GM12878 (cell line): ENCODE measurements around the gene SLC16A10. TPM values are rescaled to one million over a fixed set of nuclear protein-coding genes. Genes with fewer than 3 reads are reported as not detected.

Experiments
- ATAC-seq: fragments of 200-7000 bp; cut with Tn5 transposase; 3 replicates; pipeline ENCODE4 v1.9.1; 2020; ENCODE audit warnings: mild to moderate bottlenecking, moderate library complexity
- BruUV-seq: library from RNA; stranded (reverse); fragments of 400-500 nt; replicated peaks from 2 replicates; lab custom pipeline; 2021; lab: Mats Ljungman, UMichigan
- CTCF ChIA-PET: fragments of 300-600 bp; sonication (Branson Sonifier 250); formaldehyde crosslinking; extraction: SDS; loops from one replicate; lab custom pipeline; 2021; ENCODE audit warnings: inconsistent platforms; lab: Yijun Ruan, JAX
- POLR2A ChIA-PET: fragments of 350-600 bp; formaldehyde crosslinking; extraction: SDS; loops from one replicate; lab custom pipeline; 2021; ENCODE audit warnings: inconsistent platforms; lab: Charles Lee
- RAD21 ChIA-PET: fragments of 300-600 bp; sonication (Branson Sonifier 250); formaldehyde crosslinking; loops from one replicate; lab custom pipeline; 2023; ENCODE audit warnings: antibody characterized with exemption; ENCODE audit not compliant: unreplicated experiment; lab: Charles Lee
- SMC1A ChIA-PET: fragments of 300-600 bp; sonication (Branson Sonifier 250); formaldehyde crosslinking; loops from one replicate; lab custom pipeline; 2023; ENCODE audit not compliant: unreplicated experiment, uncharacterized antibody; lab: Charles Lee
- DNase-seq: peaks from one replicate; pipeline ENCODE4 v3.0.0-alpha.2; 2011; ENCODE audit warnings: low read depth, low spot score
- FAIRE-seq: peaks from 3 replicates; lab custom pipeline; 2011; peaks lifted over from hg19 to GRCh38; lab: Jason Lieb, UNC
- H2AFZ ChIP-seq: 2 replicates; pipeline ENCODE4 v1.6.0; 2011; ENCODE audit warnings: low read depth, low read length, control low read depth; ENCODE audit not compliant: control insufficient read depth
- H3K27ac ChIP-seq: 2 replicates; pipeline ENCODE4 v1.5.1; 2011; ENCODE audit warnings: control low read depth; ENCODE audit not compliant: control insufficient read depth, insufficient read depth
- H3K27me3 ChIP-seq, 2 experiments: replicated peaks in 1 of 2; 2 replicates each; pipeline versions ENCODE4 v1.6.0 to v1.6.1; 2011; ENCODE audit warnings: low read length in 1 of 2; ENCODE audit not compliant: control insufficient read depth in 2 of 2, insufficient read depth in 2 of 2
- H3K36me3 ChIP-seq, 2 experiments: 2 replicates each; pipeline ENCODE4 v1.5.1; 2011; ENCODE audit warnings: low read length in 1 of 2; ENCODE audit not compliant: control insufficient read depth in 2 of 2, insufficient read depth in 2 of 2
- H3K4me1 ChIP-seq: 2 replicates; pipeline ENCODE4 v1.6.1; 2011; ENCODE audit warnings: mild to moderate bottlenecking, low read length, moderate library complexity, mixed read lengths; ENCODE audit not compliant: control insufficient read depth, insufficient read depth
- H3K4me2 ChIP-seq: 2 replicates; pipeline ENCODE4 v1.6.0; 2011; ENCODE audit warnings: control low read depth; ENCODE audit not compliant: control insufficient read depth, insufficient read depth
- H3K4me3 ChIP-seq: fragments of 200-600 bp; sonication (generic); 2 replicates; pipeline ENCODE4 v1.5.1; 2016
- H3K79me2 ChIP-seq: 2 replicates; pipeline ENCODE4 v1.6.0; 2011; ENCODE audit warnings: low read length; ENCODE audit not compliant: control insufficient read depth, insufficient read depth
- H3K9ac ChIP-seq: 2 replicates; pipeline ENCODE4 v1.8.0; 2011; ENCODE audit warnings: low read length, control low read depth, mixed read lengths; ENCODE audit not compliant: control insufficient read depth, insufficient read depth
- H3K9me3 ChIP-seq: replicated peaks from 3 replicates; pipeline ENCODE4 v1.5.1; 2011; ENCODE audit warnings: mild to moderate bottlenecking, low read length; ENCODE audit not compliant: control insufficient read depth, insufficient read depth
- H4K20me1 ChIP-seq: 2 replicates; pipeline ENCODE4 v1.6.0; 2011; ENCODE audit not compliant: control insufficient read depth, insufficient read depth
- RB1 ChIP-seq: fragments of 450-650 bp; formaldehyde crosslinking; IDR thresholded peaks from 2 replicates; pipeline ENCODE4 v1.6.1; 2017; ENCODE audit warnings: mild to moderate bottlenecking, borderline replicate concordance
- RELA ChIP-seq: fragments of 450-650 bp; IDR thresholded peaks from 2 replicates; pipeline ENCODE4 v1.8.0; 2014; ENCODE audit warnings: borderline replicate concordance; ENCODE audit not compliant: partially characterized antibody
- SIX5 ChIP-seq: IDR thresholded peaks from 2 replicates; pipeline ENCODE4 v1.6.1; 2011; ENCODE audit warnings: mild to moderate bottlenecking, low read depth, low read length, moderate library complexity; ENCODE audit not compliant: severe bottlenecking
- SREBF1 ChIP-seq: IDR thresholded peaks from 2 replicates; pipeline ENCODE4 v1.6.1; 2012; ENCODE audit warnings: mild to moderate bottlenecking, low read length
- SREBF2 ChIP-seq: IDR thresholded peaks from 2 replicates; pipeline ENCODE4 v1.6.1; 2012; ENCODE audit warnings: mild to moderate bottlenecking, low read length
- WGBS: methylation state at CpG from one replicate; pipeline ENCODE4 v1.1.6; 2016; ENCODE audit warnings: low lambda C conversion rate; ENCODE audit not compliant: insufficient replicate concordance, insufficient coverage; ENCODE audit errors: missing lambda C conversion rate; 5-methylcytosine and 5-hydroxymethylcytosine counted together
- in situ Hi-C: fragments of 300-500 bp; cut with MboI; formaldehyde crosslinking; loops from 9 replicates; pipeline ENCODE4 v1.14.3; 2018; ENCODE audit warnings: mixed read lengths
- intact Hi-C: fragments of 100-400 bp; cut with micrococcal nuclease; formaldehyde crosslinking; loops from one replicate; pipeline ENCODE4 v1.14.2; 2022; ENCODE audit not compliant: unreplicated experiment
- polyA plus RNA-seq, 11 experiments: library from polyadenylated mRNA; depleted of rRNA in 4 of 11; unstranded in 6 of 11; stranded (reverse) in 5 of 11; fragments of >200 nt; fragmentation: Nextera tagmentation in 4 of 11; fragmentation: Illumina TruSeq in 1 of 11; extraction: Ambion mirVana in 4 of 11; extraction: Trizol in 1 of 11; gene quantifications; 1 replicate in 1 of 11; 2 replicates in 10 of 11; pipeline versions ENCODE4 v1.2.1 to v1.2.3, GENCODE V29; 2011 to 2016; ENCODE audit warnings: inconsistent platforms in 2 of 11, missing spikeins in 2 of 11, low read depth in 1 of 11
- total RNA-seq, 4 experiments: library from RNA; depleted of rRNA in 3 of 4; stranded (reverse); fragments of >200 nt in 3 of 4; fragmentation: Illumina TruSeq in 1 of 4; extraction: Trizol in 1 of 4; gene quantifications; 2 replicates each; pipeline versions ENCODE4 v1.2.1 to v1.2.3, GENCODE V29; 2013 to 2021
- TF ChIP-seq, protein P1 (sequence below): fragments of 450-650 bp; IDR thresholded peaks from 2 replicates; pipeline ENCODE4 v1.6.1; 2018; ENCODE audit warnings: mild to moderate bottlenecking, low read depth, moderate library complexity; ENCODE audit not compliant: partially characterized antibody
- TF ChIP-seq, protein P2 (sequence below): fragments of 450-650 bp; IDR thresholded peaks from 2 replicates; pipeline ENCODE4 v1.6.1; 2016; ENCODE audit warnings: mild to moderate bottlenecking

Gene SLC16A10
- total and polyA plus RNA-seq, 10 of the 15 experiments (the other 5 are each of a cell fraction or from before 2014, with no cell fraction given): 2.3 to 19.0 (median 8.0) TPM

DNA sequence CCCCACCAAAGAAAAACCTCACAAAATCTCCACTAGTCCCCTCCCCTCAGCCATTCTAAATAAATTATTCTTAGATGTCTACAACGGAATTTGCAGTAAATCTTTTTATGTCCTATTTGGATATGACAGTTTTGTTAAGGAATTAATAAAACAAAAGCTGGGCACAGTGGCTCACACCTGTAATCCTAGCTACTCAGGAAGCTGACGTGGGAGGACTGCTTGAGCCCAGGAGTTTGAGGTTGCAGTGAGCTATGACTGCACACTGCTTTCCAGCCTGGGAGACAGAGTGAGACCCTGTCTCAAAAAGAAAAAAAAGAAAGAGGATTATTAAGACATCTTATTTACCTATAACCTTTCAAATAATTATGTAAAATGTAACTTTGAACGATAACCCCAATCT lies 165.4 kb downstream of the SLC16A10 start (continued):
- TF ChIP-seq, protein P1, sequence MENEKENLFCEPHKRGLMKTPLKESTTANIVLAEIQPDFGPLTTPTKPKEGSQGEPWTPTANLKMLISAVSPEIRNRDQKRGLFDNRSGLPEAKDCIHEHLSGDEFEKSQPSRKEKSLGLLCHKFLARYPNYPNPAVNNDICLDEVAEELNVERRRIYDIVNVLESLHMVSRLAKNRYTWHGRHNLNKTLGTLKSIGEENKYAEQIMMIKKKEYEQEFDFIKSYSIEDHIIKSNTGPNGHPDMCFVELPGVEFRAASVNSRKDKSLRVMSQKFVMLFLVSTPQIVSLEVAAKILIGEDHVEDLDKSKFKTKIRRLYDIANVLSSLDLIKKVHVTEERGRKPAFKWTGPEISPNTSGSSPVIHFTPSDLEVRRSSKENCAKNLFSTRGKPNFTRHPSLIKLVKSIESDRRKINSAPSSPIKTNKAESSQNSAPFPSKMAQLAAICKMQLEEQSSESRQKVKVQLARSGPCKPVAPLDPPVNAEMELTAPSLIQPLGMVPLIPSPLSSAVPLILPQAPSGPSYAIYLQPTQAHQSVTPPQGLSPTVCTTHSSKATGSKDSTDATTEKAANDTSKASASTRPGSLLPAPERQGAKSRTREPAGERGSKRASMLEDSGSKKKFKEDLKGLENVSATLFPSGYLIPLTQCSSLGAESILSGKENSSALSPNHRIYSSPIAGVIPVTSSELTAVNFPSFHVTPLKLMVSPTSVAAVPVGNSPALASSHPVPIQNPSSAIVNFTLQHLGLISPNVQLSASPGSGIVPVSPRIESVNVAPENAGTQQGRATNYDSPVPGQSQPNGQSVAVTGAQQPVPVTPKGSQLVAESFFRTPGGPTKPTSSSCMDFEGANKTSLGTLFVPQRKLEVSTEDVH: no peak
- no peak for TF ChIP-seq SREBF2
- TF ChIP-seq RB1: no peak
- TF ChIP-seq SIX5: no peak
- no peak for TF ChIP-seq SREBF1

DNA sequence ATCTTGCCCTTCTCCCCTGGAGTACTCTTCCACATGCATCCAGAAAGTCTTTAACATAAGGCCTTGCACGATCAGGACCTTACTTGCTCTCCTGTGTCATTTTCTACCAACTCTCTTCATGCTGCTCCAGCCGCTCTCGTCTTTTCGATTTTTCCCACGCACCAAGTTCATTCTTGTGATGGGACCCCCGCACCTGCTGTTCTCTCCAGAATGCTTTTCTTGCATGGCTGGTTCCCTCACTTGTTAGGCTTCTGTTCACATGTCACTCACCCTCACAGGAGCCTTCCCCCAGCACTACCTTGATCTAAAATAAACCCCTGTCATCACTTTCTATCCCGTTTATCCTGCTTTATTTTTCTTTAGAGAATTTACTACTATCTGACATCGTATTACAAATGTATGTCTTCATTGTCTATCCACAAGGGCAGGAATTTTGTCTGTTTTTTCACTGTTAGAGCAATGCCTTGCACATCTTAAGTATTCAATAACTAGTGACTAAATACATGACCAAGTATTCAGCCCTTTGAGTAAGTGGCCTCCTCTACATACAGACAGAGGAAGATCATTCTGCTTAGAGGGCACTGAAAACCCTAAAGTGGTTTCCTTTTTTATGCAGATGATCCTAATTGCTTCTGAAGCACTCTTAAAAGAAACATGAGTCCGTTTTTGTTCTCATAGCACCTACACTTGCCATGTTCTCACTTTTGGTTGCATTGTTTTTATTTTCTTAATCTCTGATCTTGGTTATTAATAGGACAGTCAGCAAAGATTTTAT lies 166.9 kb downstream of the SLC16A10 start:
- RAD21 ChIA-PET: interaction anchor here (0.6 kb wide), 1 partner anchor 226 kb away, joined by 3 read pairs; no protein-coding TSS in a partner anchor
- no peak for TF ChIP-seq RELA
- TF ChIP-seq, protein P2, sequence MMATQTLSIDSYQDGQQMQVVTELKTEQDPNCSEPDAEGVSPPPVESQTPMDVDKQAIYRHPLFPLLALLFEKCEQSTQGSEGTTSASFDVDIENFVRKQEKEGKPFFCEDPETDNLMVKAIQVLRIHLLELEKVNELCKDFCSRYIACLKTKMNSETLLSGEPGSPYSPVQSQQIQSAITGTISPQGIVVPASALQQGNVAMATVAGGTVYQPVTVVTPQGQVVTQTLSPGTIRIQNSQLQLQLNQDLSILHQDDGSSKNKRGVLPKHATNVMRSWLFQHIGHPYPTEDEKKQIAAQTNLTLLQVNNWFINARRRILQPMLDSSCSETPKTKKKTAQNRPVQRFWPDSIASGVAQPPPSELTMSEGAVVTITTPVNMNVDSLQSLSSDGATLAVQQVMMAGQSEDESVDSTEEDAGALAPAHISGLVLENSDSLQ: peak; percentile 9; the same call in 1 of the 2 replicates

More for the DNA sequence above, 166.9 kb downstream of the SLC16A10 start:
- 45% methylated on average over 9 of the region's 9 CpGs for WGBS
- no peak overlapping the region for H2AFZ ChIP-seq
- H4K20me1 ChIP-seq: no peaks in the 10 kb centered on the region
- ChIA-PET CTCF (interaction anchor here (0.6 kb wide), 1 partner anchor 911 kb away, joined by 5 read pairs; no protein-coding TSS in a partner anchor), SMC1A (no interaction called here), POLR2A (interaction anchor here (0.7 kb wide), 1 partner anchor 198 kb away, joined by 4 read pairs; no protein-coding TSS in a partner anchor)
- no peaks in the 10 kb centered on the region for H3K27me3 ChIP-seq
- no TSS peak for BruUV-seq
- H3K9me3 ChIP-seq: no peaks in the 10 kb centered on the region
- FAIRE-seq (no peak), DNase-seq (no peak), ATAC-seq (no peak)
- H3K4me3 ChIP-seq: no peak overlapping the region
- intact Hi-C loops: loop anchor here (10.0 kb wide), 1 partner anchor 351 kb away; the partner anchor contains the start of gene TRAF3IP2
- H3K79me2 ChIP-seq: peaks cover under 1% of the 10 kb centered on the region; the same call in 1 of the 2 replicates
- in situ Hi-C loops: loop anchor here (5.0 kb wide), 2 partner anchors 388 to 793 kb away; no protein-coding TSS in a partner anchor
- H3K9ac ChIP-seq: no peak overlapping the region
- H3K4me2 ChIP-seq: no peak overlapping the region
- H3K4me1 ChIP-seq: no peaks in the 10 kb centered on the region
- no peak overlapping the region for H3K27ac ChIP-seq
- H3K36me3 ChIP-seq: no peaks in the 10 kb centered on the region
